ENCODE results near the gene GOSR2. TPM values are rescaled to one million over a fixed set of nuclear protein-coding genes. Genes with fewer than 3 reads are reported as not detected.
"Not testable (repeated sequence)": the region's sequence is repeated elsewhere in the genome, so short reads cannot be mapped to it uniquely, and the experiment has no call there.

Gene GOSR2
- polyA plus RNA-seq, 3 donors = 53.1 to 61.2 (median 55.3) TPM

DNA sequence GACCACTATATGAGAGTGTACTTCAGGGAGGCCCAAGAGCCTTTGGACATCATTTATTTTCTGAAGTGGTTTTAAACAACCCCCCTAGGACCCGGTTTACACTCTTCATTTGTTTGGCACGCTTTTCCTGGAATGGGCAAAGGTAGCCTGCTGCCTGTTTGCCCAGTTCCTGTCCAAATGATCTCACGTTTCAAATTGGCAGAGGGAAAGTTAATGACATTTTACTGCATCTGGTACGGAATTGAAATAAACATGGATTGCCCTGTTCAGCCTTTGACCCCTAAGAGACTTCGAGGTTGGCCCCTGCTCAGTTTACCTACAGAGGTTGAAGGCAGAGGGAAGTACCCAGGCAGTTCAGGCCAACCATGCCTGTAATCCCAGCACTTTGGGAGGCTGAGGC is 61.9 kb downstream of the GOSR2 start:
- DNase-seq (ENCODE audit: low read depth in 3 of 3, low spot score in 2 of 3) = no peak

GRCh38 chr17:46986366-46986765 is 63.4 kb downstream of the GOSR2 start:
- no peak for DNase-seq (ENCODE audit: low read depth in 3 of 3, low spot score in 2 of 3)

DNA sequence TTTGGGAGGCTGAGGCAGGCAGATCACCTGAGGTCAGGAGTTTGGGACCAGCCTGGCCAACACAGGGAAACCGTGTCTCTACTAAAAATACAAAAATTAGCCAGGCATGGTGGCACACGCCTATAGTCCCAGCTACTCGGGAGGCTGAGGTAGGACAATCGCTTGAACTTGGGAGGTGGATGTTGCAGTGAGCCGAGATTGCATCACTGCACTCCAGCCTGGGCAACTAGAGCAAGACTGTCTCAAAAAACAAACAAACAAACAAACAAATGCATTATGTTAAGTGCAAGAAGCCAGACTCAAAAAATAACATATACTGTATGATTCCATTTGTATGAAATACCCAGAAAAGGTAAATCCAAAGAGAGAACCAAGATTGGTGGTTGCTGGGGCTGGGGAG is 65.0 kb downstream of the GOSR2 start:
- DNase-seq (ENCODE audit: low read depth in 3 of 3, low spot score in 2 of 3) = not testable (repeated sequence)

- no peak for DNase-seq (ENCODE audit: low read depth in 3 of 3, low spot score in 2 of 3)
These were observed 66.9 kb downstream of the GOSR2 start for GRCh38 chr17:46989637-46990431.

DNA sequence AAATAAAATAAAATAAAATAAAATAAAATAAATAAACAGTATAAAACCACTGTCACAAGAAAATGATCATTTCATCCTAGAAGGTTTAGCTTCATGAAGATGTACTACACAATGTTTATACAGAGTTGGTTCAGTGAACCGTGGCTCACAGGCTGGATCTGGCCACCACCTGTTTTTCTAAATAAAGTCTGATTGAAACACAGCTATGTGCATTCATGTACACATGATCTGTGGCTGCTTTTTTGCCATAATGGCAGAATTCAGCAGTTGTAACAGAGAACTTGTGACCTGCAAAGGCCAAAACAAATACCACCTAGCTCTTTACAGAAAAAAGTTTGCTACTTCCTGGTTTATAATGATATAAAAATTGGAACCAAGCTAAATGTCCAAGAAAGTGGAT is 68.7 kb downstream of the GOSR2 start:
- DNase-seq (ENCODE audit: low read depth in 3 of 3, low spot score in 2 of 3) = no peak

Other genes with a start within 250 kb of the GOSR2 start
- gene WNT3, start 104.5 kb upstream of the GOSR2 start, polyA plus RNA-seq (ENCODE audit: insufficient read length in 3 of 3) = 1 to 10 TPM; 1.4 to 2.1 (median 1.4) TPM
- gene WNT9B, start 71.6 kb upstream of the GOSR2 start, polyA plus RNA-seq (ENCODE audit: insufficient read length in 3 of 3) = 10 to 100 TPM in 1 of 3 donors, 1 to 10 TPM in 2; 9.1 to 15.6 (median 9.4) TPM
- gene RPRML, start 56.1 kb downstream of the GOSR2 start, polyA plus RNA-seq (ENCODE audit: insufficient read length in 3 of 3) = not detected